Prostate gland (tissue), 2 donors: ENCODE results near the gene PLP2.

Experiments used
- CTCF ChIP-seq, 4 experiments: fragments of 200-600 bp in 2 of 4; fragments of 450-650 bp in 2 of 4; sonication (generic) in 2 of 4; IDR thresholded peaks; 1 replicate in 3 of 4; 2 replicates in 1 of 4; pipeline ENCODE4 v1.5.1; 2016 to 2019; ENCODE audit warnings: antibody characterized with exemption in 4 of 4, mild to moderate bottlenecking in 2 of 4, moderate library complexity in 2 of 4
- POLR2A ChIP-seq: fragments of 450-650 bp; IDR thresholded peaks from one replicate; pipeline ENCODE4 v1.6.1; 2016; ENCODE audit warnings: antibody characterized with exemption, mild to moderate bottlenecking

- TF ChIP-seq POLR2A (no peak), CTCF (IDR thresholded peaks at IDR 0.05) (no peak)
Measured at GRCh38 chrX:49202022-49202421, 30.3 kb downstream of the PLP2 start.
